NCI-H1105 (cell line): ENCODE data around the gene CTSA.
"Not testable (repeated sequence)": the region's sequence is repeated elsewhere in the genome, so short reads cannot be mapped to it uniquely, and the experiment has no call there.

Source experiments
- DNase-seq: peaks from one replicate; lab custom pipeline; 2025; lab: John Stamatoyannopoulos, UW

Gene CTSA

DNA sequence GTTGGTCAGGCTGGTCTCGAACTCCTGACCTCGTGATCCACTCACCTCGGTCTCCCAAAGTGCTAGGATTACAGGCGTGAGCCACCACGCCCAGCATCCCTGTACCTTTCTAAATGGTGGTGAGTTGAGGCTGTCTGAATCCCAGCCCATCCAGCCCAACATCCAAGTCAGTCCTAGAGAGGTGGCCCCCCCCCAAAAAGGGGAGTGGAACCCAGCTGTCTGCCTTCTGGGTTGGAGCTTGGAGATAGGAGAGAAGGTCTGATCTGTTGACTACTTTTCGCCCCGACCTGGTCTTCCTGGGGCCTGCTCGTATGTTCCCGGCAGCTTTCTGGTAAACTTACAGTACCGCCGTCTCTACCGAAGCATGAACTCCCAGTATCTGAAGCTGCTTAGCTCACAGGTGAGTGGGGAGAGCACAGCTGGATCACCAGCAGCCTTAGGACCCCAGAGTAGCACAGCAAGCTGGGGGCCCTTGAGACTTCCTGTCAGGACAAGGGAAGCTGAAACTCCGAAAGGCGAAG is 5.6 kb downstream of the CTSA start:
- DNase-seq, result no peak

DNA sequence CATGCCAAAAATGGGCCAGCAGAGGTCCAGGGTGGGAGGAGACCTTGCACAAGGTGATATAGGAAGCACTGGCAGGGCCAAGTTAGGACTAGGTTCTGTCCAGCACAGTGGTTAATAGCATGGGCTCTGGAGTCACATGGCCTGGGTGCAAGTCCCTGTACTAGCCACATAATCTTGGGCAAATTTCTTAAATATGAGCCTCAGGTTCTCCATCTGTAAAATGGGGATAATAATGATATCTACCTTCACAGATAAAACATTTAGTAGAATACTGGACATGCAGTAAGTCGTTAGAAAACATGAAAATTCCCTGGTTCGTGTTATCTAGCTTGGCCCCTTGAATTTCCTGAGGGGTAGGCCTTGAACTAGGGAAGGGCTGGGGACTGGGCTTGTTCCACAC is 6.2 kb downstream of the CTSA start:
- no peak for DNase-seq

DNA sequence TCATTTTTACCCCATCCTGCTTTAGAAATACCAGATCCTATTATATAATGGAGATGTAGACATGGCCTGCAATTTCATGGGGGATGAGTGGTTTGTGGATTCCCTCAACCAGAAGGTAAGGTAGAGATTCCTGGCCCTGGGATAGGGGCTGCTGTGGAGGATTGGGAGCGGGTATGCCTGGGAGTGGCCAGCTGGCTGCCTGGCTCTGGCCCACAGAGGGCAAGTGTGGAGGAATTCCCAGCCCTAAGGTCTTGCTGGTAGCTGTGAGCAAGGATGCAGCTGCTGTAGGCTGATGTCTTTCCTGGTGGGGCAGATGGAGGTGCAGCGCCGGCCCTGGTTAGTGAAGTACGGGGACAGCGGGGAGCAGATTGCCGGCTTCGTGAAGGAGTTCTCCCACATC is 6.6 kb downstream of the CTSA start:
- no peak for DNase-seq

DNA sequence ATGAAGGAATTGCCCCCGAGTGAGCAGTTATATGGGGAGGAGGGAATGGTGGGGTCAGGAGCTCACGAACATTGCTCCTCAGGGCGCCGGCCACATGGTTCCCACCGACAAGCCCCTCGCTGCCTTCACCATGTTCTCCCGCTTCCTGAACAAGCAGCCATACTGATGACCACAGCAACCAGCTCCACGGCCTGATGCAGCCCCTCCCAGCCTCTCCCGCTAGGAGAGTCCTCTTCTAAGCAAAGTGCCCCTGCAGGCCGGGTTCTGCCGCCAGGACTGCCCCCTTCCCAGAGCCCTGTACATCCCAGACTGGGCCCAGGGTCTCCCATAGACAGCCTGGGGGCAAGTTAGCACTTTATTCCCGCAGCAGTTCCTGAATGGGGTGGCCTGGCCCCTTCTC is 7.2 kb downstream of the CTSA start:
- DNase-seq, result no peak

DNA sequence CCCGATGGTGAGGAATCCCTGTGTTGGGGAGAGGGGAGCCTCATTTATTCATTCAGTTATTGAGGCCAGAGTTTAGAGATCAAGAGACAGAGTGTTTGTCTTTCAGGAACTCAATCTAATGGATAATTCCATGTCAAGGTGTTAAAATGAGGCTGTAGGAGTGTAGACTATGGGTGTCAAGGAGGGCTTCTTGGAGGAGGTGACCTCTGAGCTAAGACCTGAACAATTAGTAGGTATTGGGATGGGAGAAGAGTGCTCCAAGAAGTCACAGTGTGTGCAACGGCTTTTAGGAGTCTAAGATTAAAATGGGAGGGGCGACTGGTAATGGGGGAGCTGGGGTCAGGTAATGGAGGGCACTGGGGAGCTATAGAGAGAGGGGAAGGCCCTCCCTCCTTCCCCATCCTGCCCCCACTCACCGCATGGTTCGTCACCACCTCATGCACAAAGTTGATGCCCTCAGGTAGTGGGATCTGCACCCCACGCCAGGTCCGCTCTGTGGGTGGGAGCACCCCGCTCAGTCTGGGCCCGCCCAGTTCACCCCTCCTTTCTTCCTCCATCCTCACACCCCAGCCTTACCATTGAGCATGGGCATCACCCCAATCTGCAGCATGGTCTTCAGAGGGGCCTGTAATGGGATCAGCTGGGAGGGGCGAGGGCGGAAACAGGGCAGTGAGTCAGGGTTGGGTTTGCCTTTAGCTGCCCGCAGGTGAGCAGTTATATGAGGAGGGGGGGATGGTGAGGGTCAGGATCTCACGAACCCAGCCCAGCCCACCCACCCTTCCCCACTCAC is 8.1 kb downstream of the CTSA start:
- DNase-seq, result no peak

DNA sequence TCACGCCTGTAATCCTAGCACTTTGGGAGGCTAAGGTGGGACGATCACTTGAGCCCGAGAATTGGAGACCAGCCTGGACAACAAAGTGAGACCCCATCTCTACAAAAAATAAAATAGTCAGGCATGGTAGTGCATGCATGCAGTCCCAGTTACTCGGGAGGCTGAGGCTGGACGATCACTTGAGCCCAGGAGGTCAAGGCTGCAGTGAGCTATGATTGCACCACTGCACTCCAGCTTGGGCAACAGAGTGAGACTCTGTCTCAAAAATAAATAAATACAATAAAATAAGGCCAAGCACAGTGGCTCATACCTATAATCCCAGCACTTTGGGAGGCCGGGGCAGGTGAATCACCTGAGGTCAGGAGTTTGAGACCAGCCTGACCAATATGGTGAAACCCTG is 10.2 kb downstream of the CTSA start:
- DNase-seq, result not testable (repeated sequence)

DNA sequence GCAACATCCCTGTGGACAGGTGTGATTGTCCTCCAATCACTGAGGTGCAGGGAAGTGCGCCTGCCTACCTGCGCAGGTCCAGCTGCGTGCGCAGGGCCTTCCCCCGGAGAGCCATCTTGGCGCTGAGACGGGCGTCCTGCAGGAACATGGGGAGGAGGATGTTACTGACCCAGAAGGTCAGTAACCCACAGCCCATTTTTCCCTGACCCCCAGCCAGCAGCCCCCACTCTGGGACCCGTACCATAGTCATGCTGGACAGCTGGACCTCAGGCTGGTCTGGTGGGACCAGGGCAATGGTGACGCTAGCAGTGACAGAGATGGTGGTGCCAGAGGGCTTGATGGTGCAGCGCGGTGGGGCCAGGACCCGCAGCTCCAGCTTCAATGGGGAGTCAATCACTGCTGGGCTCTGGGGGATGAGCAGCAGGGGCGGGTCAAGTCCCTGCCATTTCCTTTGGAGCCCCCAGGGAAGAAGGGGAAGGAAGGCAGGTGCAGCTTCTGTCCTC is 11.1 kb downstream of the CTSA start:
- peak; percentile 8 for DNase-seq

DNA sequence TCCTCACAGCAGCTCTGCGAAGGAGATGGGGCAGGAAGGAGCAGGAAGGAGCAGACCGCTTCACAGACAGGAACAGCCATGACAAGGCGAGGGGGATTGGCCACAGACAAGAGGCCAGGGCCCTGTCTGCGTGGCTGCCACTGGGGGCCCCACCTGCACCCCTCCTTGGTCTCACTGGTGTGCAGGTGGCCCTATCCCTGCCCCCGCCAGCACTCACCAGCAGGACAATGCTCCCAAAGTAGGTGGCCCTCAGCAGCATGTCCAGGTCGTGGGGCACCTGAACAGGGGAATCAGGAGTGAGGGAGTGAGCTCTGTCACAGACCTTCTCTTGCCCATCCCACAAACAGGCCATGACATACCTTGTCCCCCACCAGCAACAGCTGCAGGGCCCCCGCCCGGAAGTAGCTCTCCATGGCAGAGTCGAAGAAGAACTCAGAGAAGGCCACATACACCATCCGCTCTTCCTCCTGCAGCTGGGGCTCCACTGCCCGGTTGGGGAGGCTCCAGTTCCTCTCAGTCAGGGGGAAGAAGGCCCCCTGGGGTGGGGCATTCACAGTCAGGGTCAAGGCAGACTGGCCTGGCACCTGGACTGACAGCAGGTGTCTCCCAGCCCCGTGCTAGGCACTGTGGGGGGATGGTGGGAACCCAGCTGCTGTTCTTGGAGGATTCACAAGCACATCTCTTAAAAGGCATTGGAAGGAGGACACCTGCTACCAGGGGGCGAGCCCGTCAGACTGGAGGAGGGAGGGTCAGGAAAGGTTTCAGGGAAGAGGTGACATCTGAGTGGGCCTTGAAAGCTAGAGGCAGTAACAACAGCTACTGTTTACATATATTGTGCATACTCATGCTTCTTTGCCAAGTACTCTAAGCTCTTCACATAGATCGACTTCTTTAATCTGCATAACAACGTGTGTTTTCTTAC is 13.7 kb downstream of the CTSA start:
- DNase-seq, result no peak

DNA sequence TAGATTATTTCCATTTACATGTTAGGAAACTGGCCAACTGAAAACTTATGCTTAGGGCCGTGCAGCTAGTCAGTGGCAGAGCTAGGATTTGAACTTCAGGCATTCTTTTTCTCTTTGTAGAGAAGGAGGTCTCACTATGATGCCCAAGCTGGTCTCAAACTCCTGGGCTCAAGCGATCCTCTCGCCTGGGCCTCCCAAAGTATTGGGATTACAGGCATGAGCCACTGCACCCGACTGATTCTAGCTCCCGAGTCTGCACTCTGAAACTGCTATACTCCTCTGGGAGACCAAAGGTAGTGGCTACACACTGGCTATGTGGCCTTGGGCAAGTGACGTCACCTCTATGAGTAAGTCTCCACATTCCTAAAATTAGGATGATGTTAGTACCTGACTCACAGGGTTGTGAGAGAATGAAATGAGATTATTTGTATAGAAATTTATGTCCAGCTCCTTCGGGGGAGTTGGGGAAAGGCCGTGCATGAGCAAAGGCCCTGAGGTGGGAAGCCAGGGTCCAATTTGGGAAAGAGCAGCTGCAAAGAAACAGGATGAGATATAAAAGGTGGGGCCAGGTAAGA is 14.5 kb downstream of the CTSA start:
- no peak for DNase-seq

DNA sequence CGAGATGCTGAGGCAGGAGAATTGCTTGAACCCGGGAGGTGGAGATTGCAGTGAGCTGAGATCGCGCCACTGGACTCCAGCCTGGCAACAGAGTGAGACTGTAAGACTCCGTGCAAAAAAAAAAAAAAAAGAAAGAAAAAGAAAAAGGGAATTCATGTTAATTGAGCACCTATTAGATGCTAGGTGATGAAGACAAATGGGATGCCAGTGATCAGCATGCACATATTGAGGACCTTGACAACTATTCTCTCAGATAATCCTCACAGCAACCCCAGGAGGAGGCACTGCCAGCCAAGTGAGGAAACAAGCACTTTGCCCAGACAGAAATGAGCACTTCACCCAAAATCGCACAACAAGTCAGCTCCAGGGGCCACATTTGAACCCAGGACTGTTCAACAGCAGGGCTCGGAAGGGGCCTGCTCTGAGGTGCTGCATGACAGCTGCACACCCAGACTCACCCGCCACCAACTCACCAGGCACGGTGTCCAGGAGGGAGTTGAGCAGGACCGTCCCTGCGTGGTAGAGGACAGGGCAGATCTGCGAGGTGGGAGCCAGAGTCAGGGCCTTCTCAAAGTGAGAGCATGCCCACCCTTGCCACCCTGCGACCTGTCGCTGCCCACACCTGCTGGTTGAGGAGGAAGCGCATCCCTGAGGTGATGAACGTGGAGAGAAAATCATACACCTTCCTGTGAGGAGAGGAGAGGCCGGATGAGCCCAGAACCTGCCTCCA is 16.2 kb downstream of the CTSA start:
- DNase-seq, result no peak

DNA sequence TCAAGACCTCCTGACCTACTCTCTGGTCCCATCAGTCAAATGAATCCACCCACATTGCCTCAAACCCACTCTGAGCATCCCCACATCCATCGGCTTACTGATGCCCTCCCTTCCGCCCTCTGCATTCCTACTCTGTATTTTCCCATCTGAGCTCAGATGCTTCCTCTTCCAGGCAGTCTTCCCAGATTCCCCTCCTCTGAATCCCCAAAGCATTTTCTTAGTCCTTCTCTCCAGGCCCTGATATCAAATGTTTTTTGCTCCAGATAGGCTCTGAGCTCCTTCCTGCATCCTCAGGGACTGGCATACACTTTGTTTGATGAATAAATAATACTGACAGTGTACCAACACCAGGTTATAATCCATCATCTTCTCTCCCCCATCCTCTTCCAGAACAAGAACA is 16.9 kb downstream of the CTSA start:
- no peak for DNase-seq

DNA sequence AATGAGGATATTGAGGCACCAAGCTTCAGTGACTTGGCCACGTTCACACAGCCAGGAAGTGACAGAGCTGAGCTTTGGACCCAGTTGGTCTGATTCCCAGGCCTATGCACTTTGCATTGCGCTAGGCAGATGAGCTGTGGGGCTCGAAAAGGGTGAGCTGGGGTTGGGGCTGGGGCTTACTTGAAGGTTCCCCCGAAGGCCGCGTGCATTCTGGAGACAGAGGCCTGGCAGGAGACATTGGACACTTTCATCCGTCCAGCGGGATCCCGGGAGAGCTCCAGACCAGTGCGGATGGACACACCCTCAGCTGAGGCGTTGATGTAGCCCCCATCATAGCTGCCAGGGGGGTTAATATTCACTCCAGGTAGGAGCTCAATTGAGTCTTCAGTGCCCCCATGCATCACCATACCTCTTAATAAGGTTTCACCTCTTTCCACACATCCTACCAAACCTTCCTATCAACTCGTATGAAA is 18.2 kb downstream of the CTSA start:
- DNase-seq, result no peak

DNA sequence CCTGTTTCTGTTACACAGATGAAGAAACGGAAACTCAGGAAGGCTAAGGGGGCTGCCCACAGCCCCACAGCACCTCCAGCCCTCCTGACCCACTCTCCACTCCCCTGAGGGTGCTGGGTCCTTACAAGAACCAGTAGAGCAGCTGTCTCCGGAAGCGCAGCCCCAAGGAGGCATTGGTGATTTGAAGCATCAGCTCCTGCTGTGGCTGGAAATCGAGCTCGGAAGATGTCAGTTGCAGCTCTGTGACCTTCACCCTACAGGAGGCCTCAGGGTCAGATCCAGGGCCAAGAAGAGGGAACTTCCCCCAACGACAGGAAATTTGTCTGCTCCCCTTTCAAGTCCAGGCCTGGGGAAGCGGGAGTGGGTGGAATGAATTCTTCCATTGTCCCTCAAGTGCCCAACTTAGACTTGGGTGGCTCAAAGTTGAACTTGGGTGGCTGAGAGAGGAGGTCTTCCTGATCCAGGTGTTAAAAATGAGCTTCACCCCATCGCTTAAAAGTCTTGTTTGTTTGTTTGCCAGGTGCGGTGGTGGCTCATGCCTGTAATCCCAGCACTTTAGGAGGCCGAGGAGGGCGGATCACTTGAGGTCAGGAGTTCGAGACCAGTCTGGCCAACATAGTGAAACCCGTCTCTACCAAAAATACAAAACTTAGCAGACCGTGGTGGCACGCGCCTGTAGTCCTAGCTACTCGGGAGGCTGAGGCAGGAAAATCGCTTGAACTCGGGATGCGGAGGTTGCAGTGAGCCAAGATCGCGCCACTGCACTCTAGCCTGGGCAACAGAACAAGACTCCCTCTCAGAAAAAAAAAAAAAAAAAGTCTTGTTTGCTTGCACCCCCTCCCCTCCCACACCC is 18.9 kb downstream of the CTSA start:
- DNase-seq, result no peak

DNA sequence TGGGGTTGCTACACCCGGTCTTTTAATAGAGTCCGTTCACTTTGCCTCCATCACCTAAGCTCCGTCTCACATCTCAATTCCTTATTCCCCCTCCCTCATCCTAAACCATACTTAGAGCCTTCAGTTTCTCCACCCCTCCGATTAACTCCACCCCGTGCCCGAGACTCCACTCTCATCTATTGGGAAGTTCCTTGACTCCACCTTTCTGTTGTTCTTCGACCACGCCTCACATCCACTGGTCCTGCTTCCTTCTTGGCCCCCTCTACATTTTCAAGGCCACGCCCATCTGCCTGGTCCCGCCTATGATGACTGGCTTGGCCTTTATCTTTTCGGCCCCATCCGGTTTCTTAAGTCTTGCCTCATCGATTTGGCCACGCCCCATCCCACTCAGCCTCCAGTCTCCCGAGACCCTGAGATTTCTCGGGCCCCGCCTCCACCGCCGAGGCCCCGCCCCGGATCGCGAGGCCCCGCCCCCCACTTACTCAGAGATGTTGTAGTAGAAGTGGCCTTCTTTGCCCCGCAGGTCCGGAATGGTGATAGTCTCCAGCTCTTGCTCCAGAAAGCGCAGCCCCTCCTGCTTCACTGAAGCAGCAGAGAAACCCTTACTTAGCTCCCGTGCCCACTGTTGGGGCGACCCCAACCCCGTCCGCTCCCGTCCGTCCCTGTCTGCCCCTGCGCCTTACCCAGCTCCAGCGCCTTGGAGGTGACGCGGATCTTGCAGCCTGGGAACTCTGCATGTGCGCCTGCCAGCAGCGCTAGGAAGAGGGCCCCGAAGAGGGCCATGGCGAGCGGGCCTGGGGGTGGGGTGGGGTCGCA is 19.7 kb downstream of the CTSA start:
- DNase-seq, result peak; percentile 34

DNA sequence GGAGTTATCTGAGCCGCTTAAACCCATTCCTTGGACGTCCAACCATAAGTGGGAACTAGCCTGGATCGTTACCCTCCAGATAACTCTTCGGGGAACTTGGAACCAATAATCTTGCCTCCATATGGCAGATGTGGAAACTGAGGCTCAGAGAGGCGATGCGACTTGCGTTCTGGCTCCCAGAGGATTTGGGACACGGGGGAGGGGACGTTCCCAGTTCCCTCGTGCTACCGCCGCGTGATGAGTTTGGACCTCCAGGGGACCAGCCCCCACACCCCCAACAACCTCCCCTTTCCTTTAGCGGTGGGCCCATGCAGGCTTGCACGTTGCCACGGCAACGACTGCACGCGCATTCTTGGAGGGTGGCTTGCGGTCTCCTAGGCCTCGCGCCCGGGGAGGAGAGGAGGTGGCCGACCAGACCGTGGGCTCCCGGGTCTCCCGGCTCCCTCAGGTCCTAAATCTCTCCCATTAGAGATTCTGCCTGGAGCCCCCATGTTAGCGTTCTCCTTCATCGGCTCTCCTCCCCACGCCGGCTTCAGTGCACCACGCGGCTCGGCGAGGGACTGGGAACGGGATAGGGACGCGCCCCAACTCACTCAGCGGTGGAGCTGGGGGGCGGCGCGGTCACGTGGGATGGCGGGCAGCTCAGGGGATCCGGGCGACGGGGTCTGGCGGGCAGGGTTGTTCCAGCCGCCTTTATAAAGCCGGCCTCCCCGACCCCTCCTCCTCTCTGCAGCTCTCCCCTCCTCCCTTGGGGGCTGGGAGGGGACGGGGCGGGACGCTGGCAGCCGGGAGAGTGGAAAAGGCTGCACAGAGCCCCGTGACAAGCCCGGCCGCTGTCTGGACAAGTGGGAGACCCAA is 20.6 kb downstream of the CTSA start, which contains the start of gene PLTP:
PLTP (minus strand) TSS at position 670 of the 858 bp plus-strand sequence. CDS start 703 bp downstream, outside the sequence.
- DNase-seq, result peak; percentile 54

DNA sequence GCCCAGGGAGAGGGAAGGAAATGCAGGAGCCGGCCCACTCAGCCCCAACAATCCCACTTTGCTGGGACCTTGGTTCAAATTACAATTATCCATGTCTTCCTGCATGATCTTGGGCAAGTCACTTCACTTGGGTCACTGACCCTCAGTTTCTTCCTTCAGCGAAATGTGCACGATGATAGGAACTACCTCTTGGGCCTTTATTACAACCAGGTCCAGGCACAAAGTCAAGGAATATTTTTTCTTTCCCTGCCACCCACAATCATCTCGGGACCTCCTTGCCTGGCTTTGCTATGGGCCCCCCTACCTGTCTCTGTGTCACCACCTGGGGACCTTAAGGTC is 21.2 kb downstream of the CTSA start:
- DNase-seq, result no peak

DNA sequence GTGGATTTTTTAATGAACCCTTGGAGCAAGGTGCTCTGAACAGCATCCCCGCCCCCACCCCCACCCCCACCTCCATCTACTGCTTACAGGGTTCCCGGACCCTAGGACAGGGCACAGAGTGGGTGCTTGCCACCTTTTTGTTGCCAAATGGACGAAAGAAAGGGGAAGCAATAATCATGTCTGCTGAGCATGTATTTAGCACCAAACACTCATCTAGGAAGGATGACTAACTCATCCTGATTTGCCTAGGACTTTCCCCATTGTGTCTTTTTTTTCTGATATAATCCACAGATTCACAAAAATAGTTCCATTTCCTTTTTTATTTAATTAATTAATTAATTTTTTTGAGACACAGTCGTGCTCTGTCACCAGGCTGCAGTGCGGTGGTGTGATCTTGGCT is 22.0 kb downstream of the CTSA start:
- no peak for DNase-seq

DNA sequence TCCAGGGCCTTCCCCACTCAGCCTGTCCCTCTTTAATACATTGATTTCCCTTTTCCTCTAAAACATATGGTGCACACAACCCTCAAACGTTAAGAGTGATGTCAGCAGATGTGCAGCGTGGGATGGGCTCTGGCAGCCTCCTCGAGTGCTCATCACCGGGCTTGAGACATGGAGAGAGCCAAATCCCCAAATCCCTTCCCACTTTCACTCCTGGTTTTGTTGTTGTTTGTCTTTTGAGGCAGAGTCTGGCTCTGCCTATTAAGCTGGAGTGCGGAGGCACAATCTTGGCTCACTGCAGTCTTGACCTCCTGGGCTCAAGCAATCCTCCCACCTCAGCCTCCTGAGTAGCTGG is 26.6 kb downstream of the CTSA start:
- no peak for DNase-seq

DNA sequence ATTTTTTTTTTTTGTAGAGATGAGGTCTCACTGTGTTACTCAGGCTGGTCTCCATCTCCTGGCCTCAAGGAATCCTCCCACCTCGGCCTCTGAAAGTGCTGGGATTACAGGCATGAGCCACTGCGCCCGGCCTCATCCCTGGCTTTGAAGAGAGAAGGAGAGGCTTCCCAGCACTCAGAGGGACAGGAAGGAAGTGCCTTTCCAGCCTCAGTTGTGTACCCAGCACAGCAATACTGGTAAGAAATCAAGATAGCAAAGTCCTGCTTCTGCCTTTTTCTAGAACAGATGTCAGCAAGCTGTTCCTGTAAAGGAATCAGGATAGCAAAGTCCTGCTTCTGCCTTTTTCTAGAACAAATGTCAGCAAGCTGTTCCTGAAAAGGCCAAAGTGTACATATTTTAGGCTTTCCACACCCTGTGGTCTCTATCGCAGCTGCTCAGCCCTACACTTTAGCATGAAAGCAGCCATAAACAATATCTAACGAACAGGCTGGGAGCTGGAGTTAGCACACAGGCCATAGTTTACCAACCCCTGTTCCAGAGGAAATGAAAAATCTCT is 27.1 kb downstream of the CTSA start:
- no peak for DNase-seq
